ENCODE results near the gene PLEKHG2.
"Not testable (repeated sequence)": the region's sequence is repeated elsewhere in the genome, so short reads cannot be mapped to it uniquely, and the experiment has no call there.

The PLEKHG2 gene, protein sequence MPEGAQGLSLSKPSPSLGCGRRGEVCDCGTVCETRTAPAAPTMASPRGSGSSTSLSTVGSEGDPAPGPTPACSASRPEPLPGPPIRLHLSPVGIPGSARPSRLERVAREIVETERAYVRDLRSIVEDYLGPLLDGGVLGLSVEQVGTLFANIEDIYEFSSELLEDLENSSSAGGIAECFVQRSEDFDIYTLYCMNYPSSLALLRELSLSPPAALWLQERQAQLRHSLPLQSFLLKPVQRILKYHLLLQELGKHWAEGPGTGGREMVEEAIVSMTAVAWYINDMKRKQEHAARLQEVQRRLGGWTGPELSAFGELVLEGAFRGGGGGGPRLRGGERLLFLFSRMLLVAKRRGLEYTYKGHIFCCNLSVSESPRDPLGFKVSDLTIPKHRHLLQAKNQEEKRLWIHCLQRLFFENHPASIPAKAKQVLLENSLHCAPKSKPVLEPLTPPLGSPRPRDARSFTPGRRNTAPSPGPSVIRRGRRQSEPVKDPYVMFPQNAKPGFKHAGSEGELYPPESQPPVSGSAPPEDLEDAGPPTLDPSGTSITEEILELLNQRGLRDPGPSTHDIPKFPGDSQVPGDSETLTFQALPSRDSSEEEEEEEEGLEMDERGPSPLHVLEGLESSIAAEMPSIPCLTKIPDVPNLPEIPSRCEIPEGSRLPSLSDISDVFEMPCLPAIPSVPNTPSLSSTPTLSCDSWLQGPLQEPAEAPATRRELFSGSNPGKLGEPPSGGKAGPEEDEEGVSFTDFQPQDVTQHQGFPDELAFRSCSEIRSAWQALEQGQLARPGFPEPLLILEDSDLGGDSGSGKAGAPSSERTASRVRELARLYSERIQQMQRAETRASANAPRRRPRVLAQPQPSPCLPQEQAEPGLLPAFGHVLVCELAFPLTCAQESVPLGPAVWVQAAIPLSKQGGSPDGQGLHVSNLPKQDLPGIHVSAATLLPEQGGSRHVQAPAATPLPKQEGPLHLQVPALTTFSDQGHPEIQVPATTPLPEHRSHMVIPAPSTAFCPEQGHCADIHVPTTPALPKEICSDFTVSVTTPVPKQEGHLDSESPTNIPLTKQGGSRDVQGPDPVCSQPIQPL (N-terminal part only)

DNA sequence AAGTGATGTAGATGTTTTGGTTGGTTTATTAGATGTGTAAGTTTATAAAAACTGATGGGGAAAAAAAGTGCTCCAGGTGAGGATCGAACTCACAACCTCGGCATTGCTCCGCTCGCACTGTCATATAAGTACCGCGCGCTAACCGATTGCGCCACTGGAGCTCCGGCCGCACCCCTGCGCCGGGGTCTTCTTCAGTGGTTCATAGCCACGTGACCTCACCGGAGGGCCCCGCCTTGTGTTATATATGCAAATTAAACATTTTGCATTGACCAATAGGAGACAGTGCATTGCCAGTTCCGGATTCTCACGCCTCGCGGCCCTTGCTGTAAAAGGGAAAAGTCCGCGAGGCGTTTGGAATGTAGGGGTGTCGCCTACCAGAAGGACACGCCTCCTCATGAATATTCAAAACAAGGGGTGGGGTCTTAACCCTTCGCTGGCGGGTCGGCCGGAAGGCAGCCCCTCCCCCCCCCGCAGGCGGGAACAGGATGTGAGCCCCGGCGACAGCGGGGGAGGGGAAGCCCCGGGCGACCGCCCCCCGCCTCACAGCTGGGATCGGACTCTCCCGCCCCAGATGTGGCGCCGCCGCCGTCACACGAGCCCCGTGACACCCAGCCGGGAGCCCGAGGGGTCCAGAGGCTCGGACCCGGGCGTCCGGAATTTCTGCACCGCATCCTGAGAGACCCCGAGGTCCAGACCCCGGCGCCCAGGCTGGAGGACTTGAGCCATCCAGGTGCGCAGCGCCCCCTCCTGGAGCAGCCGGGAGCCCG is at the start of gene PLEKHG2:
Gene PLEKHG2 (plus strand): TSS at position 570 of the 767 bp plus-strand sequence. CDS start 1,418 bp downstream, outside the sequence.
- peak; percentile 100 for DNase-seq

GRCh38 chr19:39362682-39363657 is 49.5 kb upstream of the PLEKHG2 start:
- peak; percentile 76 for DNase-seq

GRCh38 chr19:39363901-39364457 is 48.5 kb upstream of the PLEKHG2 start:
- peak; percentile 66 for DNase-seq

DNA sequence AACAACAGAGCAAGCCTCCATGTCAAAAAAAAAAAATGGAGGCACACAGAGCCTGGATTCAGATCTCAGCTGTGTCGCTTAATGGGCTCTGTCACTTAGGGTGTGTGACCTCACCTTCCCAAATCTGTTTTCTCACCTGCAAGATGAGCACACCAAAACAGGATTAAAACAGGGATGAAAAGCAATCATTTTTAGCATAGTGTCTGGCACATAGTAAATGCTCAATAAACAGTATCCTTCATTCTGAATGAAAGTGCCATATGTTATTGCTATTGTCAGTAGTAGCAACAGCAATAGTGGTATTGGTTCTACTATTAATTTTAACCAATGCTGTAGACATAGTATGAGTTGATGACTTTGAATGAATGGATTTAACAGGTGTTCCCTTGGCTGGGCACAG is 46.9 kb upstream of the PLEKHG2 start:
- no peak for DNase-seq

DNA sequence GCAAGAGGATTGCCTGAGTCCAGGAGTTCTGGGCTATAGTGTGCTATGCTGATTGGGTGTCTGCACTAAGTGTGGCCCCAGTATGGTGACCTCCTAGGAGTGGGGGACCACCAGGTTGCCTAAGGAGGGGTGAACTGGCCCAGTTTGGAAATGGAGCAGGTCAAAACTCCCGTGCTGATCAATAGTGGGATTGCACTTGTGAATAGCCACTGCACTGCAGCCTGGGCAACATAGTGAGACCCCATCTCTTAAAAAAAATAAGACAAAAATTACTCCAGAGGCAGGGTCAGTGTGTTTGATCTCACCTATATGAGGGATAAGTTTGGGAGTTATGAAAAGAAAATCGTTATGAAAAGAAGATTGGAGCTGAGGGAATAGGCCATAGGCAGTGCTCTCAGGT is 43.3 kb upstream of the PLEKHG2 start:
- no peak for DNase-seq

- no peak for DNase-seq
Measured at GRCh38 chr19:39370735-39371134, 41.7 kb upstream of the PLEKHG2 start.

- peak; percentile 96 for DNase-seq
Measured at GRCh38 chr19:39372047-39372802, 40.2 kb upstream of the PLEKHG2 start.

GRCh38 chr19:39372941-39373340 is 39.5 kb upstream of the PLEKHG2 start:
- no peak for DNase-seq

GRCh38 chr19:39375929-39376328 is 36.5 kb upstream of the PLEKHG2 start:
- no peak for DNase-seq

GRCh38 chr19:39377373-39378362 is 34.8 kb upstream of the PLEKHG2 start:
- no peak for DNase-seq

DNA sequence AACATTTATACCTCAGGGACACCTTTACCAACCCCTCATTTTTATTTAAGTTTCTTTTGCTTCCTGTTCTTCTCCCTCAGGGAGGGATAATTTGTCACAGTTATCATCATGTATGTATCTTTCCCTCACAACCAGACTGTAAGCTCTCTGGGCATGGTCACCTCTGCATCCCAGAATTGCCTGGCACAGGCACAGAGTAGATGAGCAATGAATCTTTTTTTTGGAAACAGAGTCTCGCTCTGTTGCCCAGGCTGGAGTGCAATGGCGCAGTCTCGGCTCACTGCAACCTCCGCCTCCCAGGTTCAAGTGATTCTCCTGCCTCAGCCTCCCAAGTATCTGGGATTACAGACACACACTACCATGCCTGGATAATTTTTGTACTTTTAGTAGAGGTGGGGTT is 33.1 kb upstream of the PLEKHG2 start:
- not testable (repeated sequence) for DNase-seq

- no peak for DNase-seq
Measured at GRCh38 chr19:39379865-39380396, 32.5 kb upstream of the PLEKHG2 start.

- no peak for DNase-seq
Measured at GRCh38 chr19:39380521-39381502, 31.7 kb upstream of the PLEKHG2 start.

DNA sequence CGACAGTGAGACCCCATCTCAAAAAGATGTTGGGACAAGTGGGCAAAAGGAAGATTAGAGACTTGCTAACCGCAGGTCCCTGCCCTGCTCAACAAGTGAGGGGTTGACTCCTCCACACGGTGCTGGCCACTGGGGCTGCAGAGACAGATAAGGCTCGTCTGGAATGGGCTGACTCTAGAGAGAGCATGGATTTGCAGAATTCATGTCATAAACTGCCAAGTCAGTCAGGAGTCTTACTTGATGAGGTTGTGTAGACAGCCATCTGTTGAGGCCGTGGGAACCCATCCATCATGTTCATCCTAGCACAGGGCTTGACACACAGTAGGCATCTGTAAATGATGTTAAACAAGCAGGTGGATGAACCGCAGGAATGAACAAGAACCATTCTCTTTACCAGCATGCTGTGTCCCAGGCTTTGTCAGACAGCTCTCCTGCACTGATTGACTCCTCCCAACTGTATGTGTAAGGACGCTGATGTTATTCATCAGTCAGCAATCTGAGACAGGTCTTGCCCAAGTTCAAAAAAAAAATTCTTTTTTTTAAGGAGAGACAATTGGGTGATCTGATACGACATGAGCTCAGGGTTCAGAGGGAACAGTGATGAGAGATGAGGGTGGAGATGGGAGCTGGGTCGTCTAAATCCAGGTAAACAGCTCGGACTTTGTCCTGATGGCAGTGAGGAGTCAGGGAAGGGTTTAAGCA is 30.4 kb upstream of the PLEKHG2 start:
- DNase-seq = no peak

GRCh38 chr19:39382991-39383828 is 29.3 kb upstream of the PLEKHG2 start:
- no peak for DNase-seq

All from fibroblast of skin of right quadriceps (primary cell).